HG03139 (cell line): ENCODE data around the gene CLEC16A.

Source experiments
- ATAC-seq: cut with Tn5 transposase; IDR thresholded peaks from one replicate; pipeline ENCODE4 v1.9.1; 2021; ENCODE audit not compliant: unreplicated experiment

The CLEC16A gene

GRCh38 chr16:11011326-11011725, 67.0 kb downstream of the CLEC16A start:
- no peak for ATAC-seq

GRCh38 chr16:11012841-11013240, 68.5 kb downstream of the CLEC16A start:
- ATAC-seq, result no peak

GRCh38 chr16:11014136-11014535, 69.8 kb downstream of the CLEC16A start:
- ATAC-seq, result no peak

GRCh38 chr16:11015076-11015475, 70.7 kb downstream of the CLEC16A start:
- ATAC-seq, result no peak

- ATAC-seq, result no peak
Observed at GRCh38 chr16:11015607-11016006, 71.2 kb downstream of the CLEC16A start.

- ATAC-seq, result no peak
Observed at GRCh38 chr16:11016524-11016988, 72.2 kb downstream of the CLEC16A start.

- no peak for ATAC-seq
Observed at GRCh38 chr16:11016993-11017392, 72.6 kb downstream of the CLEC16A start.

- ATAC-seq, result no peak
Observed at GRCh38 chr16:11017499-11017898, 73.1 kb downstream of the CLEC16A start.

GRCh38 chr16:11020388-11020787, 76.0 kb downstream of the CLEC16A start:
- no peak for ATAC-seq

- ATAC-seq, result no peak
Observed at GRCh38 chr16:11020792-11021551, 76.6 kb downstream of the CLEC16A start.

GRCh38 chr16:11022002-11022401, 77.6 kb downstream of the CLEC16A start:
- no peak for ATAC-seq

GRCh38 chr16:11023262-11024039, 79.1 kb downstream of the CLEC16A start:
- ATAC-seq, result no peak

GRCh38 chr16:11024333-11025053, 80.1 kb downstream of the CLEC16A start:
- no peak for ATAC-seq

- ATAC-seq, result no peak
Observed at GRCh38 chr16:11025120-11025531, 80.8 kb downstream of the CLEC16A start.

- ATAC-seq, result no peak
Observed at GRCh38 chr16:11029948-11030347, 85.6 kb downstream of the CLEC16A start.

- no peak for ATAC-seq
Observed at GRCh38 chr16:11030990-11031510, 86.7 kb downstream of the CLEC16A start.

- no peak for ATAC-seq
Observed at GRCh38 chr16:11032000-11032921, 87.9 kb downstream of the CLEC16A start.

GRCh38 chr16:11032922-11033291, 88.5 kb downstream of the CLEC16A start:
- ATAC-seq, result no peak

GRCh38 chr16:11033629-11034420, 89.5 kb downstream of the CLEC16A start:
- ATAC-seq, result no peak
